GM12878 (cell line): ENCODE measurements around the gene ROCK1. TPM values are rescaled to one million over a fixed set of nuclear protein-coding genes. Genes with fewer than 3 reads are reported as not detected.

Experiments used
- CREB1 ChIP-seq: IDR thresholded peaks from 2 replicates; pipeline ENCODE4 v1.6.1; 2012; ENCODE audit warnings: low read depth, mild to moderate bottlenecking, inconsistent platforms
- MEF2B ChIP-seq: fragments of 450-650 bp; IDR thresholded peaks from 2 replicates; pipeline ENCODE4 v1.6.1; 2018; ENCODE audit warnings: mild to moderate bottlenecking, moderate library complexity; ENCODE audit not compliant: partially characterized antibody, poor library complexity, severe bottlenecking
- RFX5 ChIP-seq: IDR thresholded peaks from 2 replicates; pipeline ENCODE4 v1.6.1; 2011; ENCODE audit warnings: low read depth, low read length, improper control_type of control experiment
- SIX5 ChIP-seq: IDR thresholded peaks from 2 replicates; pipeline ENCODE4 v1.6.1; 2011; ENCODE audit warnings: mild to moderate bottlenecking, low read depth, low read length, moderate library complexity; ENCODE audit not compliant: severe bottlenecking
- ZNF687 ChIP-seq: fragments of 450-650 bp; IDR thresholded peaks from 2 replicates; pipeline ENCODE4 v1.6.1; 2017; ENCODE audit warnings: mild to moderate bottlenecking, moderate library complexity
- polyA plus RNA-seq, 11 experiments: library from polyadenylated mRNA; depleted of rRNA in 4 of 11; unstranded in 6 of 11; stranded (reverse) in 5 of 11; fragments of >200 nt; fragmentation: Nextera tagmentation in 4 of 11; fragmentation: Illumina TruSeq in 1 of 11; extraction: Ambion mirVana in 4 of 11; extraction: Trizol in 1 of 11; gene quantifications; 1 replicate in 1 of 11; 2 replicates in 10 of 11; pipeline versions ENCODE4 v1.2.1 to v1.2.3, GENCODE V29; 2011 to 2016; ENCODE audit warnings: inconsistent platforms in 2 of 11, missing spikeins in 2 of 11, low read depth in 1 of 11
- total RNA-seq, 4 experiments: library from RNA; depleted of rRNA in 3 of 4; stranded (reverse); fragments of >200 nt in 3 of 4; fragmentation: Illumina TruSeq in 1 of 4; extraction: Trizol in 1 of 4; gene quantifications; 2 replicates each; pipeline versions ENCODE4 v1.2.1 to v1.2.3, GENCODE V29; 2013 to 2021
- TF ChIP-seq, protein P1 (sequence below): fragments of 450-650 bp; IDR thresholded peaks from 2 replicates; pipeline ENCODE4 v1.6.1; 2016; ENCODE audit warnings: mild to moderate bottlenecking, moderate library complexity, borderline replicate concordance
- TF ChIP-seq, protein P2 (sequence below): IDR thresholded peaks from 2 replicates; pipeline ENCODE4 v1.6.1; 2012; ENCODE audit warnings: mild to moderate bottlenecking, low read depth, low read length

The ROCK1 gene
- total and polyA plus RNA-seq, 10 of the 15 experiments (the other 5 are each of a cell fraction or from before 2014, with no cell fraction given), result 14.8 to 46.6 (median 29.5) TPM

DNA sequence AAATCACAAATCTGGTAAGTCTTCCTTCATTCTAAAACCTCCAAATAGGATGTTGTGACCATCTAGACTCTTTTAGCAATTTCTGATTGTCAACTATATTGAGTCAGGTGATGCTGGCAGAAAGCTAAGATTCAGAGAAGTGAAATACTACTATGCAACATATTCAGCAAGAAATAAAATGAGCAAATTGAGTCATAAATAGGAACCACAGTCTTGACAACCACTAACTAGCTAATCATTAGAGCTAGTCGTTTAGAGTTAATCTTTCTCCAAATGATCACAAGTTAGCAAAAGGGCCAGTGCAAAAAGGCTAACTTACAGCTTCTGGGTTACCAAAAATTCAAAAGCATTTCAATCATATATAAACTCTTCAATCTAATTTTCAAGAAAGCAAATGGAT lies 54.5 kb downstream of the ROCK1 start (continued):
- TF ChIP-seq, protein P1, sequence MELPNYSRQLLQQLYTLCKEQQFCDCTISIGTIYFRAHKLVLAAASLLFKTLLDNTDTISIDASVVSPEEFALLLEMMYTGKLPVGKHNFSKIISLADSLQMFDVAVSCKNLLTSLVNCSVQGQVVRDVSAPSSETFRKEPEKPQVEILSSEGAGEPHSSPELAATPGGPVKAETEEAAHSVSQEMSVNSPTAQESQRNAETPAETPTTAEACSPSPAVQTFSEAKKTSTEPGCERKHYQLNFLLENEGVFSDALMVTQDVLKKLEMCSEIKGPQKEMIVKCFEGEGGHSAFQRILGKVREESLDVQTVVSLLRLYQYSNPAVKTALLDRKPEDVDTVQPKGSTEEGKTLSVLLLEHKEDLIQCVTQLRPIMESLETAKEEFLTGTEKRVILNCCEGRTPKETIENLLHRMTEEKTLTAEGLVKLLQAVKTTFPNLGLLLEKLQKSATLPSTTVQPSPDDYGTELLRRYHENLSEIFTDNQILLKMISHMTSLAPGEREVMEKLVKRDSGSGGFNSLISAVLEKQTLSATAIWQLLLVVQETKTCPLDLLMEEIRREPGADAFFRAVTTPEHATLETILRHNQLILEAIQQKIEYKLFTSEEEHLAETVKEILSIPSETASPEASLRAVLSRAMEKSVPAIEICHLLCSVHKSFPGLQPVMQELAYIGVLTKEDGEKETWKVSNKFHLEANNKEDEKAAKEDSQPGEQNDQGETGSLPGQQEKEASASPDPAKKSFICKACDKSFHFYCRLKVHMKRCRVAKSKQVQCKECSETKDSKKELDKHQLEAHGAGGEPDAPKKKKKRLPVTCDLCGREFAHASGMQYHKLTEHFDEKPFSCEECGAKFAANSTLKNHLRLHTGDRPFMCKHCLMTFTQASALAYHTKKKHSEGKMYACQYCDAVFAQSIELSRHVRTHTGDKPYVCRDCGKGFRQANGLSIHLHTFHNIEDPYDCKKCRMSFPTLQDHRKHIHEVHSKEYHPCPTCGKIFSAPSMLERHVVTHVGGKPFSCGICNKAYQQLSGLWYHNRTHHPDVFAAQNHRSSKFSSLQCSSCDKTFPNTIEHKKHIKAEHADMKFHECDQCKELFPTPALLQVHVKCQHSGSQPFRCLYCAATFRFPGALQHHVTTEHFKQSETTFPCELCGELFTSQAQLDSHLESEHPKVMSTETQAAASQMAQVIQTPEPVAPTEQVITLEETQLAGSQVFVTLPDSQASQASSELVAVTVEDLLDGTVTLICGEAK, result no peak
- TF ChIP-seq ZNF687 (no peak), CREB1 (no peak), MEF2B (no peak), RFX5 (no peak), SIX5 (no peak)
- TF ChIP-seq, protein P2, sequence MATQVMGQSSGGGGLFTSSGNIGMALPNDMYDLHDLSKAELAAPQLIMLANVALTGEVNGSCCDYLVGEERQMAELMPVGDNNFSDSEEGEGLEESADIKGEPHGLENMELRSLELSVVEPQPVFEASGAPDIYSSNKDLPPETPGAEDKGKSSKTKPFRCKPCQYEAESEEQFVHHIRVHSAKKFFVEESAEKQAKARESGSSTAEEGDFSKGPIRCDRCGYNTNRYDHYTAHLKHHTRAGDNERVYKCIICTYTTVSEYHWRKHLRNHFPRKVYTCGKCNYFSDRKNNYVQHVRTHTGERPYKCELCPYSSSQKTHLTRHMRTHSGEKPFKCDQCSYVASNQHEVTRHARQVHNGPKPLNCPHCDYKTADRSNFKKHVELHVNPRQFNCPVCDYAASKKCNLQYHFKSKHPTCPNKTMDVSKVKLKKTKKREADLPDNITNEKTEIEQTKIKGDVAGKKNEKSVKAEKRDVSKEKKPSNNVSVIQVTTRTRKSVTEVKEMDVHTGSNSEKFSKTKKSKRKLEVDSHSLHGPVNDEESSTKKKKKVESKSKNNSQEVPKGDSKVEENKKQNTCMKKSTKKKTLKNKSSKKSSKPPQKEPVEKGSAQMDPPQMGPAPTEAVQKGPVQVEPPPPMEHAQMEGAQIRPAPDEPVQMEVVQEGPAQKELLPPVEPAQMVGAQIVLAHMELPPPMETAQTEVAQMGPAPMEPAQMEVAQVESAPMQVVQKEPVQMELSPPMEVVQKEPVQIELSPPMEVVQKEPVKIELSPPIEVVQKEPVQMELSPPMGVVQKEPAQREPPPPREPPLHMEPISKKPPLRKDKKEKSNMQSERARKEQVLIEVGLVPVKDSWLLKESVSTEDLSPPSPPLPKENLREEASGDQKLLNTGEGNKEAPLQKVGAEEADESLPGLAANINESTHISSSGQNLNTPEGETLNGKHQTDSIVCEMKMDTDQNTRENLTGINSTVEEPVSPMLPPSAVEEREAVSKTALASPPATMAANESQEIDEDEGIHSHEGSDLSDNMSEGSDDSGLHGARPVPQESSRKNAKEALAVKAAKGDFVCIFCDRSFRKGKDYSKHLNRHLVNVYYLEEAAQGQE, result no peak
